Stromal cell of bone marrow (primary cell): ENCODE data around the gene CHN2.

ENCODE experiments used
- DNase-seq: peaks from one replicate; pipeline ENCODE4 v3.0.0-alpha.2; 2012; ENCODE audit warnings: low read depth

Gene CHN2

DNA sequence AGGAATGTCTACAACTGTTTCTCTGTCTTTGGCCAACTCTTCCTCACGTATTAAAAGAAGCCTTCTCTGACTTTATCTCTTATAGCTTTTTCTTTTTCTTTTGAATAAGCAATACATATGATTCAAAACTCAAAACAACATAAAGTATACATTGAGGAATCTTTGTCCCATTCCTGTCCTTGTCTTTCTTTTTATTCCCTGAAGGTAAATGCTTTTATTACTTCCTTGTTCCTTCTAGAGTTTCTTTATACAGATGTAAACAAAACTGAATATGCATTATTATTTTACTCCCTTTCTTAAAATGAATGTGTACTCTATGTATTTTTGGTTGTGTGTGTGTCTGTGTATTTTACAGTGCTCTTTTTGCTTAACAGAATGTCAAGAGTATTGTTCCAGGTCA is 170.1 kb downstream of the CHN2 start:
- DNase-seq: no peak

DNA sequence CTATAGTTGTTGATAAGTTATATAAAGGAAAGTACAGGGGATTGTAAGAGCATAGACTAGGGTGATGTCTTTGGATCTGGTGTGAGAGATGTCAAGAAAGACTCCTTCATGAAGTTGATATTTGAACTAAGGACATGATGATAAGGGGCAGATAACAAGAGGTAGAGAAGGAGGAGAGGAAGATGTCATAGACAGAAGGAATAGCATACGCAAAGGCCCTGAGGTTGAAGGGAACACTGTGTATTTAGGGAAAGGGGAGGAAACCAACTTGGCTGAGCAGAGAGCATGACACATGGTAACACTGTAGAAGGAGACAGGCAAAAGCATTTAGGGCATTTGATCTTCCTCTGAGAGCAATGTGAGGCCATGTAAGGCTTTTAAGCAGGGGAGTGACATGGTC is 170.8 kb downstream of the CHN2 start:
- DNase-seq: no peak

DNA sequence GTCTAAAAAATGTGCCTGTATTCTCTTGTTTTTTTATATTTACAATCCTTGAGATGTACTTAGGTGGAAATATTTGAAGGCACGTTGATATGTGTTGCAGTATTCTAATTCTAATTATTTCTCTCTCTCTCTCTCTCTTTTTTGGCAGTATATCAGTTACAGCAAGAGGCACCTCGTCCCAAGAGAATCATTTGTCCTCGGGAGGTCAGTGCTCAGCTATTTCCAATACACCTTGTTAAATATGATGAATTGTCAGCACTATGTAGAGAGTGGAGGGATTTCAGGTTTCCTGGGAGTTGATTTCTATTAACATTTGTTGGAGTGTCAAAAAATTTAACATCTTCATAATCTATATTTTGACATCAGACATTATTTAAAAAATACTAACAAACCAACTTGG is 173.2 kb downstream of the CHN2 start:
- DNase-seq: no peak

DNA sequence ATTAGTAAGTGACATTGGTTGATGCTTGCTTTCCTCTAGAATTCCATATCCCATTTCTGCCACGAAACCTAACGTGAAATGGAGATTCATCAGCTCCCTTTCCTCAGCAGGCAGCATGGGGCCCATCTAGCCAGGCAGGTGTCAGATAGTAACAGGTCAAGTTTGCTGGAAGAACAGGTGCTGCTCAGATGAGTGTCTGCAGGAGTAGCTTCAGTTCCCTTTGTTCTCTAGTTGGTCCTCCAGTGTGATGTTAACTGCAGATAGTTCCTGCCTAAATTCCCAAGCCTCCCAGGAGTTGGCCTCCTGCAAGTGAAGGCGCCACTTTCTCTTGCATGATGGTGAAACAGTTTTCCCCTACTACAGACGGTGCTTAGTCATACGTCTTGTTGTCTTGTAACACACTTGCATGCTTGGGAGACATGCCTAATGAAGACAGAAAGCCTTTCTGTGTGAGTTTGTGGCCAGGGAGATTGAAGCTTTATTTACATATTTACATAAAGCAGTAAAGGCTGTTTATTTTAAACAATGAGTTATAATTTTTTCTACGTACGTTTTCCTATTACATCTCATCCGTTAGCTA is 175.4 kb downstream of the CHN2 start:
- DNase-seq: no peak

DNA sequence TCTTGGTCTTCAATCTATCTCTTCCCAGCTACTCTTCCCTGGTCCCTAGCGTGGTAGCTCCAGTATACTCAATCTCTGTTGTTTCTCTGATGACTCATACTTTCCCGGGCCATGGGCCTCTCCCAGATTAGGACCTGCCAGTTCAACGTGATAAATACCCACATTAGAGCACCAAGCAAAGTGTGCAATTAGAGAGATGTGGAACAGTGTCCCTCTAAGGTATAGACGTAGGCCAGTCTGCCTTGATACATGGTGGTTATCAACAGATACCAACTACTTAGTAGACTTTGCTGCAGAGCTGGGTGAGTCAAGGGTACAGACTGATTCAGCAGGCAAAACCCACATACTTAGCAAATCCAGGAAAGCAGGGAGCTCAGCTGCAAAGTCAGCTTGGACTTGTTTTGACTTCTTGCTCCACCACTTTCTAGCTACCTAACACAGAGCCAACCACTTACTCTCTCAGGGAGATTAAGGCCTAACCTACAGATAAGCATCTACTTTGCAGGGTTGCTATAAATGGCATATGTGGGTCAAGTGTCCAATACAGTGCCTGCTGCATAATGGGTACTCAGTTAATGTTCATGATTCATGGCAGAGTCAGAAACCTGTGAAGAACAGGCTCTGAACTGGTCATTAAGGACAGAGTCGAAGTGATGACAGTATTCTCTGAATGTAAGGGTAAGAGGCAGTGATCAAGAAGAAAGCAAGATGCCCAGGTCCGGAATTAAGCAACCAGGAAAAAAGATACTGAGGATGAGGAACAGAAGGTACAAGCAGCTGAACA is 176.1 kb downstream of the CHN2 start:
- DNase-seq: peak; percentile 30

DNA sequence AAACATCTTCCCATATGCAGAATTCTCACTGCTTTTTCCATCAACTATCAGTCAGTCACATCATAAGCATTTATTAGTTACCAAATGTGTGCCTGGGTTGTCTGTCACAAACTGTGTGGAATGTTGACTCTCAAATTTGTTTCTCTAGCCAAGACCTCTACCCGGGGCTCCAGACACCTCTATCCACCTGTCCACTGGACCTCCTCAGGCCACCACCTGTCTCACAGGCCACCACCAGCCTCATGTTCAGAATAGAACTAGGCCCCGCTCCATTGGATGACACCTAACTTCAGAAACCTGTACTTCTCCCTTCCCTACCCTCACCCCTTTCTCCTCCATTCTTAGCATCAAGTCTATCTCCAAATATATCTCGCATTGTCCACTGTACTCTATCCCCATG is 176.9 kb downstream of the CHN2 start:
- no peak for DNase-seq

DNA sequence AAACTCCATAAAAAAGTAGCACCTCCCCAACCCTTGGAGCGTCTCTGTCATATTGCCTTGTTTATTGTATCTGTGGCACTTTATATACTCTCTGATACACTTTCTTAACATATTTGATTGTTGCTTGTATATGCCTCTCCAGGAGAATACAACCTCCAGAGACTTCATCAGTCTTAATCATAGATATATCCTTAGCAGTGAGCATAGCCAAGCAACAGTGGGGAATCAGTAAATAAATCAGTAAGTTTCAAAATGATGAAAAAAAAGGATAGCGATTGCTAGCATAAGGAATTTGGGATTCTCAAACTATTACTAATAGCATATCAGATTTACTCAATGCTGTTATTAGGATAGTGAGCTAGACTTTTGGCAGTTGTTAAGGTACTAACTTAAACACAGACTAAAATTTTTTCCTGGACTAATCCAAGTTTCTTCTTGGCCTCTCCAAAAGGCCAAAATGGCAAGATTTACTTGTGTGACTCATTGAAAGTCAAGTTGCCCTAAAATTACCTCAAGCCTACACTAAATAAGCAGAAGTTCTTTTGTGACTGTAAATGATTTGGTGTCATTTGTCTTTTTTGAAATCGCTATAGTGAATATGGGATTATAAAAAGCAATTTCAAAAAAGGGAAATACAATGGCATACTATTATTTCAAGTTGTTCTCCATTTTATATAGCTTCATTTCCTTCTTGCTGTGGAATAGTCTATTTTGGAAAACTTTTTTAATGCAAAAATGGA is 177.9 kb downstream of the CHN2 start:
- peak; percentile 48 for DNase-seq

DNA sequence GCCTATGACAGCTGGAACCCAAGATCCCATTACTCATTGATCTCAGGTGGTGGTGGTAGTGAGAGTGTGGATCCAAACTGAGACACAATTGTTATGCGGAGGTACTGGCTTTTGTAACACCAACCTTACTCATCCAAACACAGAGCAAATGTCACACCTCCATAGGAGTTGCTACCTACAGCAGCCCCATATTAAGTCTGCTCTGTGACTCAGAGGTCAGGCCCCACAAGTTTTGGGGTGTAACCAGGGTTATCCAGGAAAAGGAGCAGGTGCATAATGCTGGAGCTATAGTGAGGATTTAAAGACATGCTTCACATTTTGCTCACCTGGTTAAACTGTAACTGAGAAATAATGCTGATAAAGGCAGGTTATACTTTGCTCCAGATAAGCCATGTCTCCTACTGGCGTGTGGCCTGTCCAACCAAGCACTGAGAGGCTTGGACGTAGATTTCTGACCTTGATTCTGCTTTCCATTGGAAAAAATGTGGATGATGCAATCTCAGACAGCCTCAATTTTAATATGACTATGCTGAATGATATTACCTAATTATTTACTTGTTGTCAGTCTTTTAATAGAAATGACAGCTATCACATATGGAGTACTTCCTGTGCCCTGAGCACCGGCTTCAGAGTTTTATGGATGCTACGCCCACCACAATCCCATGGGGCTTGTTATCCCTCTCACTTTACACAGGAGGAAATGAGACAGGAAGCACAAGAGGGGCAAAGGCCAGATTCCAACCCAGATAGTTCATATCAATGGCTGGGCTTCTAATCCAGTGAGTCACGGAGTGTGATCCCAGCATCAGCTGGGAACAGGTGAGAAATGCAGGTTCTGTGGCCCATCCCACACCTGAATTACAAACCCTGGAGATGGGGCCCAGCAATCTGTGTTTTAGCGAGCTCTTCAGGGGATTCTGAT is 181.3 kb downstream of the CHN2 start:
- no peak for DNase-seq

DNA sequence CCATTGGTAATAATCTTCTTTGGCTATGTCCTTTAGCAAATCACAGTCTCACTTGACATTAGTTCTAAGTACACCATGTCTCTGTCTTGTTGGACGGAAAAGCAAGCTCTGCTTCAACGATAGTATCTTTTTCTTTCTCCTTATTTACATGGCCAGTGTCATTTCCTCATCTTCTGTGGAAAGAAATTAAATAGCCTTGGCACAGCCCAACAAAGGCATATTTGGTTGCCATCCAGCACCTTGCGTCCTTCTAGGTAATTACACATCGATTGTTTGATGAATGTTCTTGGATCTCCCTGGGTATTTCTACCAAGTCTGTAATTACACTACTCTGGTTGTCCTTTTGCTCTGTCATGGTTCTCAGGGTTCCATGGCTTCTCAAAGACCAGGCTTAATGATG is 183.1 kb downstream of the CHN2 start:
- DNase-seq: no peak

DNA sequence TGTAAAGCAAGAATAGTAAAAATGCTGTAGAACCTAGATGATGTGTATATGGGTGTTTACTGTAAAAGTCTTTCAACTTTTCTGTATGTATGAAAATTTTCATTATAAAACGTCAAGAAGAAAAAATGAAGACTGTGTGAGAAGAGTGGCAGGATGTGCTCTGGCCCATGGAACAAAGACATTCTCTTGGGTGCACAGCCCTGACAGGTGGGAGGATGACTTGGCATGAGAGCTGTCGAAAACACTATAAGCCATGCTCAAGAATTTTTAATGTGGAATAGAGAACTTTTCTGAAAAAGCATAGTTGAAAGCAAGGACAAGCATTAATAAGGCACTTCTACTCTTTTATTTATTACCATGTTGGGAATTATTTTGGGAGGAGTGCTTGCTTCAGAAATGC is 185.0 kb downstream of the CHN2 start:
- DNase-seq: no peak

DNA sequence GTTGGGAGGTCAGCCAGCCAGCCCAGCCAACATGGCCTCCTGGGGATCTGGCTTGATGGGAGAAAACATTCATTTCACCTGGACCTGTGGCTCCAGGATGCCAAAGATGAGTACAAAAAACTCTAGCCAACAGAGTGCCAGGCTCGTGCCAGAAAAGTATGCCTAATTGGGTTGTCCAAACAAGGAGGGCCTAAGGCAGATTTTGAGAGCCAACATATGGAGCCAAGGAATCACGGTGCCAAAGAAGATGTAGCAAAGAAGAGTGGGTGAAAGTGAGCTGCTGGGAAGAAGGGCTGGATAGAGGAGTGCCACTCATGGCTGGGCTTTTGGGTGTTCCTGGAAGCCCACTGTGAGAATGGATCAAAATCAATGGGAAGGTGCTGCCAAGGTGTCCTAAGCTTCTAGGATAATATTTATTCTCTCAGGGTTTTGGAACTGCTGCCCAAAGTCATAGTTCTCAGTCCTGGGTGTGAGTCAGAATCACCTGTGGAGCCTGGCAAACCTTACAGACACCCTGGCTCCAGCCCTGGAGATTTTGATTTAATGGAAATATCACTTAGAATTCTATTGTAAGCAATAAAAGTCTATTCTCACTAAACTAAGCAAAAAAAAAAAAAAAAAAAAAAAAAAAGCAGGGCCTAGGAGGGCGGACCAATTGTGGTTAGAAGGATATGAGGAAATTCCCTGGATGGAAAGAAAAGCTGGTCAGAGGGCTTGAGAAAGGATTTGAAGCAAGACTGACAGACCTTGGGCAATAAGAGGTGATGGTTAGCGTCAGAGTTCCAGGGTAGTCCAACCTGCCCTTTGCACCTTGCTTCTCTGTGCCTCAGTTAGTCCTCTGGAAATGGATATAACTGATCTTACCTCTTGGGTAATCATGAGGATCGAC is 186.9 kb downstream of the CHN2 start:
- DNase-seq: no peak

DNA sequence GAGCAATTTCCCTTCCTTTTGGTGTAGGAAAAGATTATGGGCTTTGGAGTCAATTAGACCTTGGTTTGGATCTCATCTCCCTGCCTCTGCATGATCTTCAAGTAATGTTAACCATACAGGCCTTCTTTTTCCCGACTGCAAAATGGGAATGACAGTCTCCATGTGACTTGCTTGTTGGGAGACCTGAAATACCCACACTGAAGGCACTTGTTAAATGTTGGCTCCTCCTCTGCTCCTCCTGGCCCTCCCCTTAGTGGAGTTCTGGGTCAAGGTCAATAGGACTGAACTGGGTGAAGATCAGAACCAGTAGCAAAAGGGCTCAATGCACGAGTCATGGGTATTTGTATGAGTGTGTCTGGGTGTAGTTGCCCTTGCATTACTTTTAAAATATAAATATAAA is 189.7 kb downstream of the CHN2 start:
- DNase-seq: no peak

DNA sequence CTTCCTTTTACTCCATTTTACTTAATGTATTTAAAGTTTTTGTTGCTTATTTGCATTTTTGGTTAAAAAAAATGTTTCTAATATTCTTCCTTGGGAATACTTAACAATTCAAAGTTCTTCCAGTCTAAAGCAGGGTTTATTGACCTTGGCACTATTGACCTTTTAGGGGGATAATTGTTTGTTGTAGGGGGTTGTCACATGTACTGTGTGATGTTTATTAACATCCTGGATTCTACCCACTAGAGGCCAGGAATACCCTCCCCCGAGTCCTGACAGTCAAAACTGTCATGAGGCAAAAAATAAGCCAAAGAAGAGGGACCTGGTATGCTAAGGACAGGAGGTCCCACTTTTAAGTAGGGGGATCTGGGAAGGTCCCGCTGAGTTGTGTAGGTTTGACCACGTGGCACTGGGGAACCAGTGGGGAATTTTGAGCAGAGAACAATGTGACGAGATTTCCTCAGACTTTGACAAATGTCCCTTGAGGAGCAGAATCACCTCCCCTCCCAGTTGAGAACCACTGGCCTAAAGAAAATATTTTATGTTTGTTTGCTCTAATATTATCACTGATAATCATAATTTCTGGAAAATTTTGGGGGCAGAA is 190.7 kb downstream of the CHN2 start:
- no peak for DNase-seq

DNA sequence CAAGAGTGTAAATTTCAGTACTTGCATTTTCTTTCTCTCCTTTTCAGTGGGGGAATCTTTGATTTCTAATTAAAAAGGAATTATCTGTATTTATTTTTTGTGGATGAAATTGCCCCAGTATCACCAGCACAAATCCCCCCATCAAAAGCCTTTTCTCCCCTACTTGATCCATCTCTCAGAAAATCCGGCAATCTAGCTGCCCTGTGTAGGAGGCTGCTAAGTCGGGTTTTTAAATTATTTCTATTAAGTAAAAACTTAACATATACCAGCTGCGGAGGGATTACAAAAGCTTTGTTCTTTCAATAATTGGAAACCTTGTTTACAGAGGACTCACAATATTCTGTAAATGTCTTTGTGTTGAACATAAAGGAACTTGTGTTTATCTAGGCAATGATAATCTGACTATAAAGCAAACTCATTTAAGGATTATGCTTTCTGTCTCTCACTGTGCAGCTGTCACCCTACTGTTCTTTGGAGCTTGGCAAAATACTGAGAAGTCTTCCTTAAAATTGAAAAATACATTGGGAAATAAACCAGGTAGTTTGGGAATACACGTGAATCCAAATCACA is 191.7 kb downstream of the CHN2 start:
- no peak for DNase-seq

DNA sequence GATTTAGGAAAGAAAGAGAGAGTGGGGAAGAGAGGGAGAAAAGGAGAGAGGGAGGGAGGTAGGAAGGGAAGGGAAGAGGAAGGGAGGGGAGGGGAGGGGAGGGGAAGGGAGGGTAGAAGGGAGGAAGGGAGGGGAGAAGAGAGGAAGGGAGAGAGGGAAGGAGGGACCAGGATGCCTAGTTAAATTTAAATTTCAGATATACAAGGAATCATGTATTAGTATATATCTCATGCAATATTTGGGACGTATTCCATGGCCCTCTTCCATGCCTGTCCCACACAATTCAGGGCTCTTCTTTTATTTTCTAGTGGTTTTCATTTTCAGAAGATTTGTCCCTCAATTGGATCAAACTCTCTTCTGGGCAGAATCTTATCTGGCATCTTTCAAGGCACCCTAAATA is 196.7 kb downstream of the CHN2 start:
- no peak for DNase-seq

DNA sequence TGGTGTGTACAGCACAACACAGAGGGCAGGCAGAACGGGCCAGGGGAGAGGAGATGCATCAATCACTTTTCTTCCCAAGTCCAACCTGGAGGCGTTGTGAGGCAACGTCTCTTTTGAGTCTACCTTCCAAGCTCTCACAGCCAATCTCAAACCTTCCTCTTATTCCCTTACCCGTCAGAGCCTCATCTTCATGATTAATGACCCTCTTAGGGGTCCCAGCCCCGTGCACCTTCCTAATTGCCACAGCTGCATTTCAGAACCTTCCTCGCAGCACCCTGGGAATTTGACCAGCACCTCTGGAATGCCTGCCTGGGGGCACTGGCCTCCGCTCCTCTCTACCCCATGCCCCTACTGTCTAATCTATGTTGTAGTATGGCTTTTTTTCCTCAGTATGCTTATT is 199.7 kb downstream of the CHN2 start:
- DNase-seq: no peak

DNA sequence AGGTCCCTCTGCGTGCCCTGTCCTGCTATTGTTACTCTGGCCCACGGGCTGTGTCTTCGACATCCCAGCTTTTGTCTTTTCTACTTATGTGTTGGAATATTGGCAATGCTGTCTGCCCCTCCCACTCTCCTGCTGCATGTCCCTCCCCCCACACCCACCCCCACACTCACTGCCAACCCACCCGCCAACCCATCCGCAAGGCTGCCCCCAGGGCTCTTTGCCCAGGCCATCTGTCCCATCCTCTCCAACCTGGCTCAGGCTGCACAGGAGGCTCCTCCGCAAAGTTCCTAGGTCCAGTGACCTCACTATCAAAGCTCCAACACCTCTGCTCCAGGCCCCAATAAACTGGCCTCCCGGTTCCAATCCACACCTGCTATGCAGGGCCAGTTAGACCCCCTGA is 202.0 kb downstream of the CHN2 start:
- no peak for DNase-seq

DNA sequence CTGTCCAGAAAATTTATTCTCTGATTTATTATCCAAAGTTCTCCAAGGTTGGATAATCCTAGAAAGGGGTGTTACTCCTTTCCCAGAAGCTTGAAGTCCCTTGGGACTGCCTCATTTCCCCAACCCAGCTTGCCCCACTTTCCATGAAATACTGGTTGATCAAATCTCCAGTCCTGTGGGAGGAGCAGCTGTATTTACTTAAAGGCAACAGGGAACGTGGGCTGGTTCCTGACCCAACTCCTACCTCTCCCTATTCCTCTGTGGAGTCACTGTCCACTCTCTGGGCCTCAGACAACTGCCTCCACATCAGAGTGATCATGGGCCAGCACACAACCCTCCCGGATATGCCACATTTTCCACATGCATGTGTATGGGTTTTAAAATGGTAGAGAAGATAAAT is 202.8 kb downstream of the CHN2 start:
- DNase-seq: no peak

DNA sequence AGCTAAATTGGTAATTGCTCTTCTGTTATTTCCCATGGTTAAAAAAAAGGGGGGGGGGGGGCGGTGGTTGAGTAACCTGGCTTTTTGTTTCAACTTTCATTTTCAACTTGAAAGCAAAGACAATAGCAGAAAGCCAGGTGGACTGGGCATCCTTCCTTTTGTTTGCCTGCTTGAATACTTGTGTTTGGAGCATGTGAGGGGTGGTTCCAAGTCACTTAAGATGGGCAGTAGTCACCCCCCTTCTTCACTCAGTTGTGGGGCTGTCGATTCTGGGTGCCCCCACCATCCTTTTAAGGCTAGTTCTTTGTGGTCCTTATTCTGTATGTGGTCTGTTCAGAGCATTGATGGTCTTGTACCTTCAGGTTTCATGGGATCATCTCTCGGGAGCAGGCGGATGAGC is 203.4 kb downstream of the CHN2 start:
- no peak for DNase-seq

DNA sequence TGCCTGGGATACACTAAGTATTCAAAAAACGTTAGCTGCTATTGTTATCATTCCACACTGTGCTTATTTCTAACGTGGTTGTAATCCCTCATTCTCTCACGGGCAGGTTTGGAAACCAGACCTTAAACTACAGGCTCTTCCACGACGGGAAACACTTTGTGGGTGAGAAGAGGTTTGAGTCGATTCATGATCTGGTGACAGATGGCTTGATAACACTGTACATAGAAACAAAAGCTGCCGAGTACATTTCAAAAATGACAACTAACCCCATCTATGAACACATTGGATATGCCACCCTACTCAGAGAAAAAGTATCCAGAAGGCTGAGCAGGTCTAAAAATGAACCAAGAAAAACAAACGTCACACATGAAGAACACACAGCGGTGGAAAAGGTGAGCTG is 205.9 kb downstream of the CHN2 start:
- DNase-seq: no peak

DNA sequence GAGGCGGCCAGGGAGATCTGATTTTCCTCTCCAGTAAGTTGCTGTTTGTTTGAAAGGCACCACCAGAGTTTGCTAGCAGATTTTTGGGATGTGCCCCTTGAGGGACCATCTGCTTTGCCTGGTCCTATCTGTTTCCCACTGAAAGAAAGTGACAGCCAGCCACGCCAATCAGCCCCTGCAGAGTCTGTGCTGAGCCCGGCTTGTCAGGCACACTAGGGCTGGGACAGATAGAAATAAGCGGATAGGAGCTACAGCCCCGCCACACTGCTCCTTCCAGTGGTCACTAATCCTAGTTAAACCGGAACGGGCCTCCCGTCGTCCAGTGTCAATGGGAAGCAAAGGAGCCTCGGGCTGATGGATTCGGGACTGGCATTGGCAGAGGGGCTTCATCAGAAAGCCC is 207.2 kb downstream of the CHN2 start:
- no peak for DNase-seq
